Measurements from ENCODE around the gene CHADL.

The CHADL gene

DNA sequence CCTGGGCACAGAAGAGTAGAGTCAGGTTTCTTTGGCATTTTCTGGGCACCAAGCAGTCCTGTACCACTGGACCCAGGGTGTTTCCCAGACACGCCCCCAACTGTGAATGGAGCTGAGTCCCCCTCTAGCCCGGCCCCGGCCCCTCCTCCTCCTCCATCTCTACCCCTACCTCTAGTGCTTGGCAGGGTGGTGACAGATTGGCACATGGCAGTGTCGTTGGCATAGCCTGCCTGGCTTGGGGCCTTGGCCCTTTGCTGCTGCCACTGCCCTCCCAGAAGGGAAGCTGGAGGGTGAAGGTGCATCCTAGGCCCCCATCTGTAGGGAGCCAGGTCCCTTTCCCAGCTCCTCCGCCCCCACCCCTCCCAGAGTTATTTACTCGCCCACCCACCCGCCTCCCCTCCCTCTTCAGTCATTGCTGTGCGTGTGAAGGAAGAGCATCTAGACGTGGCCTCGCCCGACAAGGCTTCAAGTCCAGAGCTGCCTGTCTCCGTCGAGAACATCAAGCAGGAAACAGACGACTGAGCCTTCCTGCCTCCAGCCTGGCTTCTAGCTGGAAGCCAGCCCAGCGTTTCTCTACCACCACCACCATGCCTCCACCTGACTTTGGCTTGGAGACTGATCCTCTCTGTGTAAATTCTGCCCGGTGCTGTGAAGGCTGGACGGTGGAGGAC is 10.9 kb downstream of the CHADL start:
- no peak for DNase-seq

DNA sequence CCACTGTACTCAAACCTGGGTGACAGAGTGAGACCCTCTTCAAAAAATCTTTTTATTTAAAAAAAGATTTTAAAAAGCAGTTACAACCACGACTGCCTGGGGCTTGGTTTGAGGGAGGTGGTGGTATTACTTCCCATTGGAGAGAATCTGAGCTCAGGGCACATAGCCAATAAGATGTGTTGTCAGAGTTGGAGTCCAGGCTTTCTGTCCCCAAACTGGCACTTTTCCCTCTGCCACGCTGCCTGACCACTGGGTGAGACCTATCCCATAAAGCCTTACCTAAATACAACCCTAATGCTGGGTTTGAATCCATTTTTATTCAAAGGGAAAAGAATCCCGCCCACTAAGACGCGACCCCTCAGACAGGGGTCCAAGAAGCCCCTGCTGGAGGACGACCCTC is 11.5 kb downstream of the CHADL start:
- no peak for DNase-seq

DNA sequence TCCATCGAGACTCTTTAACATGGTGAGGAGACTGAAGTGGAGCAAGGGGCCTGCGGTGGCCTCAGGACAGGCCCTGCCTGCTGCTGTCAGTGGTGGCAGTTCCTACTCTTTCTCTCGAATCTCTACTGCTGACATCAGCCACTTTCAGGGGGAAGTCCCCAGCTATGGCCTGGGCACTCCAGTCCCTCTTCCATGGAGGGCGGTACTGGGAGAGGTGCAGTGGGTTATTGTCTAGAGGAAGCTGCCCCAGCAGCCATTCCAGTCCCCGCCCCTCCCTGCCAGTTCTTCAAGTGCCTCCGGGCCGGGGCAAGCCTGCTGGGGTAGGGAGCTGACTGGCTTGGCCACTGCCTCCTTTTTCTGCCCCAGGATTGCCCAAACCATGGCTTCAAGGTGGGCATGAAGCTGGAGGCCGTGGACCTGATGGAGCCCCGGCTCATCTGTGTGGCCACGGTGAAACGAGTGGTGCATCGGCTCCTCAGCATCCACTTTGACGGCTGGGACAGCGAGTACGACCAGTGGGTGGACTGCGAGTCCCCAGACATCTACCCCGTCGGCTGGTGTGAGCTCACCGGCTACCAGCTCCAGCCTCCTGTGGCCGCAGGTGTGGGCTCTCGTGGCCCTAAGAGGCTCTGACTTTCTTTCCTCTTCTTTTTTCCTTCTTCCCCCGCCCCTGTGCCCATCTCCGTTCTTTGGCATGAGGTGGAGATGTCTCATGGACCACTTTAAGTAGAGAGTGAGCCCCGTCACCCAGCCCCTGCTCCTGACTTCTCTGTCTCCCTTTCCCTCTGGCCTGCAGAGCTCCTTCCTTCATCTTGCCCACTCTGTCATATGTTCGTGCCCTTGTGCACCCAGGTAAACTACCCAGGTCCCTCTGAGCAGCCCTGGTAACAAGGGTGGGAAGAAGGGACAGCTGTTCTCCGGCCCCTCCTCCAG is 13.7 kb downstream of the CHADL start:
- DNase-seq = no peak

DNA sequence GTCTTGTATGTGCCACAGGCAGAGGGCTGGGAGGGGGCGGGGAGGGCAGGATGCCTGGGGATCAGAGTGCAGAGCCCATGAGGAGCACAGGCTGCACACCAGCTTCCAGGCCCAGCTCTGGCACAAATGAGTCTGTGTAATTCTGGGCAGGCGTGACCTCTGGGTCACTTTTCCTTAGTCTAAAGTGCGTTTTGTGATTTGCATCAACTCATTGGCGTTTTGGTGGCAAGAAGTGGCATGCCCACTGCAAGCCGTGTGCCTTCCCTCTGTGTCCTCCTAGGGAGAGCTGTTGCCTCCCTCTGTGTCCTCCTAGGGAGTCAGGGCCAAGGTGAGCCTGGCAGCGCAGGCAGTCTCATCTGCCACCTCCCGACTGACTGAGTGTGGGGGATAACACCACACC is 17.2 kb downstream of the CHADL start:
- no peak for DNase-seq

DNA sequence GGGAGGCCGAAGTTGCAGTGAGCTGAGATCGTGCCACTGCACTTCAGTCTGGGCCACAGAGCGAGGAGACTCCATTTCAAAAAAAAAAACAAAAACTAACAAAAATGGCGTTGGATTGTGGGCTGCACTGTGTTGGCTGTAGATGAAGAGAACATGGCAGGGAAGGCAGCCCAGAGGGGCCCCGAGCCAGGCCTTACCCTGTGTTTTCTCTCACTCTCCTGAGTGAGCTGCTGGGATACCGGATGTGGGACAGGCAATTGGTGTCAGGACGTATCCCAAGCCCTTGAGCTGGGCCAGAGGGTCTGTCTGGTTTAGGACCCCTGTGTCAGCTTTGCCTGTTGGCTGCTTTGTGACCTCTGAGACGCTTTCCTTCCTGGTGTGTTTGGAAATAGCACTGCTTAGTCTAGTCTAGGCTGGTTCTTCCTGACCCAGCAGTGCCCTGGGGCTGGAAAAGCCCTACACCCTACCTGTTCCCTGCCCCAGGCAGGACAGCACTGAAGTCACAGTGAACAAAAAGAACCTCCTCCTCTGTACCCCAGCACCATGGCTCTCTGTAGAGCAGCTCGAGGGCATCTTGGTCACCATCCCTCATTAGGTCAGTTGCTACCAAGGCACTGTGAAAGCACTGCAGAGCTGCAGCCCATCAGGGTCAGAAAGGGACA is 17.8 kb downstream of the CHADL start:
- DNase-seq = no peak

DNA sequence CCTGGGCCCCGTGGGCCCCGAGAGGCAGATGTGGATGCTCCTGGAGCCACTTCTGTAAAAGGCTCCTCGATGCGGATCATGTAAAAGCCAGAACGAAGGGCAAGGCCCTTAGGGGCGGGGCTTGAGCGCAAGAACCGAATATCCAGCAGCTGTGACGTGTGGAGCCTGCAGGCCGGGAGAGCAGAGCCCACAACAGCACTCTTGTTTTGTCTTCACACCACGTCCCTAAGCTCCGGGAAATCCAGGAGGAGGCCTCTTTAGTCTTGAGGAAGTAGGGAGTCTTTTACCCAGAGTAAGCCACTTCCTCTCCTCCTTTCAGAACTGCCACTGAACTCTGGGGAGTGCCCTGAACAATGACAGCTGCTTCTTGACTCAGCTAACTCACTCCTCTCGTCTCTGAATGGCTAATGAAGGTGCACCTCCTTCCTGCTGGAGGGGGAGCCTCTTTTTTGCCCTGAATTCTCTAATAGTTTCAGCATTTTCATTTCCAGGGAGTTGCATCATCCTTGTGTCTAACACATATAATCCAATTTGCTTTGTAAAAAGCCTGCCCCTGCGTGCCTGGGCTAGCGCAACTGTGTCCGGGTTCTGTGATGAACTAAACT is 23.1 kb downstream of the CHADL start:
- no peak for DNase-seq

DNA sequence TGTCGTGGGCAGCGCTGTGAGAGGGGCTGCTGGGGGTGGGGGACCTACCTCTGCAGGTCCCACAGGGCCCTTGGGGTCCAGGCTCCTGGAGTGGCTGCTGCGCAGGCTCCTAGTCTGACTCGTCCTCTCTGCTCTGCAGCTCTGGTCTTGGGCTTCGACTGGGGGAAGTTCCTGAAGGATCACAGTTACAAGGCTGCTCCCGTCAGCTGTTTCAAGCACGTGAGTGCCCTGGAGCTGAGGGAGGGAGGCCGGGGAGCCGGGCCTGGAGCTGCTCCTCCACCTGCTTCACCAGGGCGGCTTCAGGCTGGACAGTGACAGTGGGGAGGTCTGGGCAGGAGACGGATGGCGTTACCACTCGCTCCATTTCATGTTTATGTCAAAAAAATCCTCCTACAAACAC is 23.7 kb downstream of the CHADL start:
- no peak for DNase-seq

DNA sequence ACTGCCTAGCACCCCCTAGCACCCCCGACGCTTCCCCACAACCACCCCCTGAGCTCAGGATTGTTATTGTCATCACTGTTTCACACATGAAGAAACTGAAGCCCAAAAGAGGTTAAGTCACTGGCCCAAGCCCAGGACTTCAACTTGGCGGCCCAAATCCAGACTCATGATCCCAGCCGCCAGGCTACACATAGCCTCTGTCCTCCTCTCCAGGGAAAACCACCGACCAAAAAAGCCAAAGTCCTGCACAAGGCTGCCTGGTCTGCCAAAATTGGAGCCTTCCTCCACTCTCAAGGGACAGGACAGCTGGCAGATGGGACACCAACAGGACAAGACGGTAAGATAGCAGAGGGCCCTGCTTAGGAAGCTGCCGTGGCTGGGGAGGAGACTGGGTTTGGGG is 24.8 kb downstream of the CHADL start:
- DNase-seq = no peak

DNA sequence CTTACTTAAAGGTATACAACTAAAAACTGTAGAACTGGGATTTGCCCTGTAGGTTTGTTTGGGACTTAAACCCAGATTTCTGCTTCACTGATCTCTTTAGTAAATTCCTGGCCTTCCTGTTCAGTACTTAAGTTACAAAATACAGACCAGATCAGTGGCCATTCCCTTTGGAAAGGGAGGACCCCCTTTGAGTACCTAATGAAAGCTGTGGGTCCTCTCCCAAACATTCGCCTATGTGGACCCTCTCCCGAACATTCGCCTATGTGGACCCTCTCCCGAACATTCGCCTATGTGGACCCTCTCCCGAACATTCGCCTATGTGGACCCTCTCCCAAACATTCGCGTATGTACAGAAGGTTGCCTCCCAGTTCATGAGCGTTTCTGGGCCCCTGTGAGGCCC is 25.3 kb downstream of the CHADL start:
- no peak for DNase-seq

DNA sequence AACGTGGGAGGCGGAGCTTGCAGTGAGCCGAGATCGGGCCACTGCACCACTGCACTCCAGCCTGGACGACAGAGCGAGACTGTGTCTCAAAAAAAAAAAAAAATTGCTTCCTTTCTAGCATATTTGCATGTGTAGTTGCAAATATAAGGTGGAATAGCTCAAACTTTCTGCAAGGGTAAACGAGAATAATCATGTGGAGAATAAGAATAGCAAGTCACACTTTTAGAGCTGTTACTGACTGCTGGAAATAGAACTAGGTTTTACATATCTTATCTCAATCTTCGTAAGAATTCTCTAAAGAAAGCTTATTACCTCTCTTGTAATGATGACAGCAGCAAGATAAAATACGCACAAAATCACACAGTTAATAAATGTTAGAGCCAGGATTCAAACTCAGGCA is 34.0 kb downstream of the CHADL start:
- no peak for DNase-seq

DNA sequence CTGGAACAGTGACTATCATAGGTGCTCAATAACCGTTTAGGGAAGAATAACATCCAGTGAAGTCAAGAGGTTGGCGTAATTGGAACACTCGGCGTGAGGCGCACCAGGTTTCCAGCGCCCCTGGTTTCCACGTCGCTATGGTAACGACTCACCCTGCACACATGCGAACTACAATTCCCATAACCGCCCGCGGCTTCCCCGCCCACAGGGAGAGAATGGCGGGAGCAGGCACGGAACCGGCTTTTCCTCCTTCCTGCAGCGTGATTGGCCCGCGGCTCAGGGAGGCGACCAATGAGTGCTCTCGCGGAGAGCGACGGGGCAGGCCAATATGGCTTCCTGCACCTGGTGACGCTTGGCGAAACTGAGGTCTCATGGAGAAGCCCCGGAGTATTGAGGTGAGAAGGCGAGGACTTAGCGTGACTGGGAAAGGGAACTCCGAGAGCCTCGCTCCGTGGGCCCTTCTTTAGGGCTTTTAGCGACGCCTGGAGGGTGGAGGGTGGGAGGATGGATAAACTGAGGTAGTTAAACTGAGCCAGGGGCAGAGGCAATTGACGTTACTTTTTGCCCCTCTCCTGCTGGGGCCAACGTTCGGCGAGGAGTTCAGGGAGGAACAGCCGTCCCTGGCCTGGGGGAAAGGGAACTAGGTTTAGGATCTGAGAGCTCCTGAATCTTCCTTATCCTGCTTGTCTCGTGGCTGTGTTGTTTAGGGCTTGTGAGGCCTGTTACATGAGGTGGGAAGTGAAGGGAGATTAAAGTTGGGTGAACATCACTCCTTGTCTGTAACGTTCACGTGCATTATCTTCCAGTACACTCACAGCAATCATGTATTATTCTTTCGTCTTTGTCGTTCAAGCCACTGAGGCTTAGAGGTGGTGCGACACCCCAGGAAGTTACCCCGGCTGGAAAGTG is 35.5 kb downstream of the CHADL start, which contains the start of gene L3MBTL2:
Gene L3MBTL2 (plus strand): TSS at position 321 of the 909 bp plus-strand sequence. CDS start 51 bp downstream, at position 372.
- DNase-seq = peak; percentile 99

DNA sequence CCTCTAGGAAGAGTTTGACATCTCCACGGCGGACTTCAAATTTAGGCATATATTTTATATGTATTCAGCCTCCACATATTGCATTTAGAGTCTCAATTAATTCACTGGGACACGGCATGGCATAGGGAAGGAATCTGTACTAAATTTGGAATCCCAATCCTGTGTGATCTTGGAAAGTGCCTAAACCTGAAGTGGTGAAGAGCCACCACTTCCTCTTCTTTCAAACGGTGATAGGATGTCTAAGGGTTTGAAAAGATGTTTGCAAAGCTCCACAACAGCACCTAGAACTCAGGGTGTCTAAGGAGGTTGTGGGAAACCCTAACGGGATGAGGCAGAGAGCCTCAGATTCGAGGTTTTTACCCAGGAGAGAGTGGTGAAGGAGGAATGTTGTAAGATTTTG is 36.7 kb downstream of the CHADL start:
- DNase-seq = no peak

DNA sequence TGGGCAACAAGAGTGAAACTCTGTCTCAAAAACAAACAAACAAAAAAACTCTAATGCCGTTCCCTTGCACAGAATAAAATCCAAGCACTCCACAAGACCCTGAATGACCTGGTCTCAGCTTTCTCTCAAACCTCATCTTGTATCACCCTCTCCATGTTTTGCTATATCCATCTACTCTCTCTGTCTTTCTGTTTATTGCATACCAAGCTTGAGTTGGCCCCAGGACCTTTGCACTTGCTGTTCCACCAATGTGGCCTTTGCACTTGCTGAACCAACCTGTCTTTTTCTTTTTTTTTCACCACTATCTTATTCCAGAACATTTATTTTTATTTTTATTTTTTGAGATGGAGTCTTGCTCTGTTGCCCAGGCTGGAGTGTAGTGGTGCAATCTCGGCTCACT is 37.6 kb downstream of the CHADL start:
- no peak for DNase-seq

DNA sequence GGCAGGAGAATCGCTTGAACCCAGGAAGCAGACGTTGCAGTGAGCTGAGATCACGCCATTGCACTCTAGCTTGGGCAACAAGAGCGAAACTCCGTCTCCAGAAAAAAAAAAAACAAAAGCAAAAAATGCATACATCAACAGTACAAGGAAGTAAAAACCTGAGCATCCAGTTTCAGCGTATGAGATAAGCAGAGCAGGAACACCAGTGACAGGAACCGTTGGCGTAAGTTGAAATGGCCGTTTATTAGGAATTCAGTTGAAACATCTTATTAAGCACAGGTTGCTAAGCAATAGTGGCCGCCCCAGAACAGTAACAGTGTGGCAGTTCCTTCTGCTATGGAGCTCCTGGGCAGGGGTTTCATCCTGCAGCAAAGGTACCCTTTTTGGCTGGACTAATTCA is 39.6 kb downstream of the CHADL start:
- no peak for DNase-seq

DNA sequence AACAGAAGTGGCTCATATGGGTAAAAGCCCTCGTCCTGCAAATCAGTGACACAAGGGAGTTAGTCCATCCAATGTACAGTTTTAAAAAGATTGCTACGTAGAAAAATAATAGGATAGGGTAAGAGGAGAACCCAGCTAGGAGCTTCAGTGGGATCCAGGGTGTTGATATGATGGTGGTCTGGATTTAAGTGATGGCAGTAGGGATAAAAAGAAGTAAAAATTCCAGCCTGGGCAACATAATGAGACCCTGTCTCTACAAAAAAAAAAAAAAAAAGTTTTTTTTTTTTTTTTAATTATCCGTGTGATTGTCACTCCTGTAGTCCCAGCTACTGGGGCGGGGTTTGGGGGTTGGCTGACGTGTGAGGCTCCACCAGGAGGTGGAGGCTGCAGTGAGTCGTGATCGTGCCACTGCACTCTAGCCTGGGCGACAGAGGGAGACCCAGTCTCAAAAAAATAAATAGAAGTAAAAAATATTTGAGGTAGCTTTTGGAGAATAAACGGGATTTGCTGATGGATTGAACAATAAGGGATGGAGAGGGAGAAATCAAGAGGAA is 42.6 kb downstream of the CHADL start:
- peak; percentile 75 for DNase-seq

DNA sequence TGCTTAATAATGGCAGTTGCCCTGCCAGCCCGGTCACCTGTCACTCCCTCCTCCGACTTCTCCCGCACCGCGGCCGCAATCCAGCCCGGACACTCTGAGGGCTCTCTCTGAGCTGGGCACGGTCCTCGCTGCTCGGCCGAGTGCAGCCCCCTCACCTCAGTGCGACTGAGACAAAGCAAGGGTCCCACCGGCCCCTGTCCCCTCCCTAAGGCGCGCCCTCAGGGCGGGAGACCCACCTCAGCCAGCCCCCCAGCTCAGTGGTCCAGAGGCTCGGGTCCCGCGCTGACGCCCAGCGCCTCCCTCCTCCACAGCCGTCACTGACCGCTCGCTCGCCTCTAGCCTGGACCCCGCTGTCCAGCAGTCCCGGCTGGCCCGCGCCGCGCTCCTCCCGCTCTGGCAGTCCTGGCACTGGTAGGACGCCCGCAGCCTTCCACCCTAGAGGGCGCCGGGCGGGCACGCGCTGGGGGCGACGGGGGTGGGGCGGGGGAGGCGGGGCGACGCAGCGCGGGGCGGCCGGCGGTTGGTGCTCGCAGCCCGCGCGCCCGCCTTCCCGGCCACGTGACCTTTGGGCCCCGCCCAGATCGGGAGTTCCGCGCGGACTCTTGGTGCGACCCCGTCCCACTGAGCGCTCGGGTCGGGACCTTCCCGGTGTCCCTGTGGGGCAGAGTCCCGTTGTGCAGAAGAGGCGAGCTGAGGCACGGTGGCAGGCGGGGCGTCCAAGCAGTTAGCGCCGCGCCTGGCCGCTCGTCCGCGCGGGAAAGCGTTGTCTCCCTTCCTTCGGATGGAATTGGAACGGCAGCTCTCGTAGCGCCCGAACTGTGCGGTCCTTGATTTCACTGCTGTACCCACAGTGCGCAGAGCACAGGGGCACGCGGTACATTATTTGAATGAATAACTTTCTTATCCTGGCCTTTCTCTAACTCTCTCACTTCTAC is 43.4 kb downstream of the CHADL start:
- peak; percentile 91 for DNase-seq

DNA sequence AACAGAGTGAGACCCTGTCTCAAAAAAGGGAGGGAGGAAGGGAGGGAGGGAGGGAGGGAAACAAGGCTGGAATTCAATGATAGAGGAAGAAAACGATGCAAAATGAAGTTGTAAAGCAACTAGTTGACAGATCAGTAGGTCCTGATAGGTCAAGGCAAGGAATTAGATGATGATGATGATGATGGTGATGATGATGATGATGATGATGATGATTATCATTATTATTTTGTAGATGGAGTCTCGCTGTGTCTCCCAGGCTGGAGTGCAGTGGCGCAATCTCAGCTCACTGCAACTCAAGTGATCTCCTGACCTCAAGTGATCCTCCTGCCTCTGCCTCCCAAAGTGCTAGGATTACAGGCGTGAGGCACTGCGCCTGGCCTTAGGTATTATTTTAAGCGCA is 46.9 kb downstream of the CHADL start:
- DNase-seq = no peak

DNA sequence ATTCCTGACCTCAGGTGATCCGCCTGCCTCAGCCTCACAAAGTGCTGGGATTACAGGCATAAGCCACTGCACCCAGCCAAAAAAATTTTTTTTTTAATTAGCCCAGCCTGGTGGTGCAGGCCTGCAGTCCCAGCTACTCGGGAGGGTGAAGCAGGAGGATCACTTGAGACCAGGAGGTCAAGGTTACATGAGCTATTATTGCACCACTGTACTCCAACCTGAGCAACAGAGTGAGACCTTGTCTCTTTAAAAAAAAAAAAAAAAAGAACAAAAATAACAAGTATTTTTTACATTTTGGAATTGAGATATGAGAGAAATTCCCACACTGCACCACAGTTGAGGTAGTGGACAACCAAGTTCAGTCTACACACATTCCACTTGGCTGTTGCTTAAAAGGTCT is 49.3 kb downstream of the CHADL start:
- no peak for DNase-seq

DNA sequence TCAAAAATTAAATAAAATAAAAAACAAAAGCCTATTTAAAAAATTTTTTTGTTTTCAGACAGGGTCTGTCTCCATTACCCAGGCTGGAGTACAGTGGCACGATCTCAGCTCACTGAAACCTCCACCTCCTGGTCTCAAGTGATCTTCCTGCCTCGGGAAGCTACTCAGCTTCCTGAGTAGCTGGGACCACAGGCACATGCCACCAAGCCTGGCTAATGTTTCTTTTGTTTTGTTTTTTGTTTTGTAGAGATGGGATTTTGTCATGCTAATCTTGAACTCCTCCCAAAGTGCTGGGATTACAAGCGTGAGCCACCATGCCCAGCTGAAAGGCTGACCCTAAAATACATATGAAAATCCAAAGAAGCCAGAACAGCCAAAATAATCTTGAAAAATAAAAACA is 56.1 kb downstream of the CHADL start:
- DNase-seq = no peak

DNA sequence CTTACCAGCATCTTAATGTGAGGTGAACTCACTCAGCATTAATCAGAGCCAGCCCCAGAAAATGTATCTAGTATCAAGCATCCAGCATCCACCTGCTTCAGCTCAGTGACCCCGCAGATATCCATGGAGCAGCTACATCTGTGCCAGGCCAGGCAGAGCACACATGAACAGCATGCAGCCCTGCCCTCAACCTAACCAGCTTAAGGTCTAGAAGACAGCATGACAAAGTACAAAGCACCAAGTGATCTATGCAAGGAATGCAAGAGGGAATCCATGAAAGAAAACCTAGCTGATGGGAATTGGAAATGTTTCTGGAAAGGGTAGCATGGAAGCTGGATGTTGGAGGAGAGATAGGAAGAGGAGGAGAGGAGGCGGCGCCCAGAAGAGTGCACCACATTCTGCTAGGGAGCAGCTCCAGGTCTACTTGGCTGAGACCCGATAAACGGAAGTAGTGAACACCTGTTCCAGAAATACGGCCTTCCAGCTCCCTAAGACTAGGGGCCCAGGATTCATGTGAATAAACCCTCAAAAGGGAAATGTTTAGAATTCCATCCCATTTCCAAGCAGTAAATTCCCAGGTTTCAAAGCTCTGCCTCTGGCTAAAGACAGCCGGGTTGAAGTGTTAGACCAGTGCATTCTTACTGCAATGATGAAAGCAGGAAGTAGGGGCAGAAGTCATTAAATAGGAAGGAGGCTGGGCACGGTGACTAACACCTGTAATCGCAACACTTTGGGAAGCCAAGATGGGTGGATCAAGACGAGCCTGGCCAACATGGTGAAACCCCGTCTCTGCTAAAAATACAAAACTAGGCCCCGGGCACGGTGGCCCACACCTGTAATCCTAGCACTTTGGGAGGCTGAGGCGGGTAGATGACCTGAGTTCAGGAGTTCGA is 59.1 kb downstream of the CHADL start:
- DNase-seq = peak; percentile 42
